GM12878 (cell line): Measurements from ENCODE around the gene FASN. TPM values are rescaled to one million over a fixed set of nuclear protein-coding genes. Genes with fewer than 3 reads are reported as not detected.

ENCODE experiments used
- ATAC-seq: fragments of 200-7000 bp; cut with Tn5 transposase; 3 replicates; pipeline ENCODE4 v1.9.1; 2020; ENCODE audit warnings: mild to moderate bottlenecking, moderate library complexity
- BruUV-seq: library from RNA; stranded (reverse); fragments of 400-500 nt; replicated peaks from 2 replicates; lab custom pipeline; 2021; lab: Mats Ljungman, UMichigan
- CTCF ChIA-PET: fragments of 300-600 bp; sonication (Branson Sonifier 250); formaldehyde crosslinking; extraction: SDS; loops from one replicate; lab custom pipeline; 2021; ENCODE audit warnings: inconsistent platforms; lab: Yijun Ruan, JAX
- POLR2A ChIA-PET: fragments of 350-600 bp; formaldehyde crosslinking; extraction: SDS; loops from one replicate; lab custom pipeline; 2021; ENCODE audit warnings: inconsistent platforms; lab: Charles Lee
- RAD21 ChIA-PET: fragments of 300-600 bp; sonication (Branson Sonifier 250); formaldehyde crosslinking; loops from one replicate; lab custom pipeline; 2023; ENCODE audit warnings: antibody characterized with exemption; ENCODE audit not compliant: unreplicated experiment; lab: Charles Lee
- SMC1A ChIA-PET: fragments of 300-600 bp; sonication (Branson Sonifier 250); formaldehyde crosslinking; loops from one replicate; lab custom pipeline; 2023; ENCODE audit not compliant: unreplicated experiment, uncharacterized antibody; lab: Charles Lee
- DNase-seq: peaks from one replicate; pipeline ENCODE4 v3.0.0-alpha.2; 2011; ENCODE audit warnings: low read depth, low spot score
- FAIRE-seq: peaks from 3 replicates; lab custom pipeline; 2011; peaks lifted over from hg19 to GRCh38; lab: Jason Lieb, UNC
- H2AFZ ChIP-seq: 2 replicates; pipeline ENCODE4 v1.6.0; 2011; ENCODE audit warnings: low read depth, low read length, control low read depth; ENCODE audit not compliant: control insufficient read depth
- H3K27ac ChIP-seq: 2 replicates; pipeline ENCODE4 v1.5.1; 2011; ENCODE audit warnings: control low read depth; ENCODE audit not compliant: control insufficient read depth, insufficient read depth
- H3K27me3 ChIP-seq, 2 experiments: replicated peaks in 1 of 2; 2 replicates each; pipeline versions ENCODE4 v1.6.0 to v1.6.1; 2011; ENCODE audit warnings: low read length in 1 of 2; ENCODE audit not compliant: control insufficient read depth in 2 of 2, insufficient read depth in 2 of 2
- H3K36me3 ChIP-seq, 2 experiments: 2 replicates each; pipeline ENCODE4 v1.5.1; 2011; ENCODE audit warnings: low read length in 1 of 2; ENCODE audit not compliant: control insufficient read depth in 2 of 2, insufficient read depth in 2 of 2
- H3K4me1 ChIP-seq: 2 replicates; pipeline ENCODE4 v1.6.1; 2011; ENCODE audit warnings: mild to moderate bottlenecking, low read length, moderate library complexity, mixed read lengths; ENCODE audit not compliant: control insufficient read depth, insufficient read depth
- H3K4me2 ChIP-seq: 2 replicates; pipeline ENCODE4 v1.6.0; 2011; ENCODE audit warnings: control low read depth; ENCODE audit not compliant: control insufficient read depth, insufficient read depth
- H3K4me3 ChIP-seq: fragments of 200-600 bp; sonication (generic); 2 replicates; pipeline ENCODE4 v1.5.1; 2016
- H3K79me2 ChIP-seq: 2 replicates; pipeline ENCODE4 v1.6.0; 2011; ENCODE audit warnings: low read length; ENCODE audit not compliant: control insufficient read depth, insufficient read depth
- H3K9ac ChIP-seq: 2 replicates; pipeline ENCODE4 v1.8.0; 2011; ENCODE audit warnings: low read length, control low read depth, mixed read lengths; ENCODE audit not compliant: control insufficient read depth, insufficient read depth
- H3K9me3 ChIP-seq: replicated peaks from 3 replicates; pipeline ENCODE4 v1.5.1; 2011; ENCODE audit warnings: mild to moderate bottlenecking, low read length; ENCODE audit not compliant: control insufficient read depth, insufficient read depth
- H4K20me1 ChIP-seq: 2 replicates; pipeline ENCODE4 v1.6.0; 2011; ENCODE audit not compliant: control insufficient read depth, insufficient read depth
- BACH1 ChIP-seq: fragments of 450-650 bp; IDR thresholded peaks from 2 replicates; pipeline ENCODE4 v1.6.1; 2017; ENCODE audit warnings: mild to moderate bottlenecking, borderline replicate concordance
- CHD4 ChIP-seq: fragments of 200-600 bp; sonication (generic); IDR thresholded peaks from 2 replicates; pipeline ENCODE4 v1.6.1; 2016; ENCODE audit warnings: mild to moderate bottlenecking
- EGR1 ChIP-seq, 2 experiments: IDR thresholded peaks; 1 replicate in 1 of 2; 2 replicates in 1 of 2; pipeline ENCODE4 v1.6.1; 2011 to 2012; ENCODE audit warnings: low read depth in 2 of 2, low read length in 2 of 2, borderline replicate concordance in 1 of 2, mild to moderate bottlenecking in 1 of 2, moderate library complexity in 1 of 2
- FOXM1 ChIP-seq: IDR thresholded peaks from 2 replicates; pipeline ENCODE4 v1.6.1; 2012; ENCODE audit warnings: low read depth, mild to moderate bottlenecking, inconsistent platforms, low read length, moderate library complexity
- IKZF2 ChIP-seq, 2 experiments: fragments of 450-650 bp; IDR thresholded peaks; 2 replicates each; pipeline ENCODE4 v1.6.1; 2017; ENCODE audit warnings: mild to moderate bottlenecking in 2 of 2, moderate library complexity in 2 of 2
- PAX5 ChIP-seq: IDR thresholded peaks from 2 replicates; pipeline ENCODE4 v1.6.1; 2011; ENCODE audit warnings: low read depth, low read length, borderline replicate concordance
- PAX8 ChIP-seq: fragments of 450-650 bp; IDR thresholded peaks from 2 replicates; pipeline ENCODE4 v1.6.1; 2017; ENCODE audit warnings: mild to moderate bottlenecking, moderate library complexity
- SP1 ChIP-seq: IDR thresholded peaks from one replicate; pipeline ENCODE4 v1.6.1; 2011; ENCODE audit warnings: low read depth, low read length
- STAT1 ChIP-seq: fragments of 450-650 bp; conservative IDR thresholded peaks from 2 replicates; pipeline ENCODE4 v1.6.1; 2014; ENCODE audit warnings: antibody characterized with exemption, mild to moderate bottlenecking
- YY1 ChIP-seq: IDR thresholded peaks from 2 replicates; pipeline ENCODE4 v1.6.1; 2011; ENCODE audit warnings: low read depth, mild to moderate bottlenecking, low read length
- ZNF24 ChIP-seq: fragments of 450-650 bp; IDR thresholded peaks from 2 replicates; pipeline ENCODE4 v1.6.1; 2017; ENCODE audit warnings: antibody characterized with exemption, mild to moderate bottlenecking
- WGBS: methylation state at CpG from one replicate; pipeline ENCODE4 v1.1.6; 2016; ENCODE audit warnings: low lambda C conversion rate; ENCODE audit not compliant: insufficient replicate concordance, insufficient coverage; ENCODE audit errors: missing lambda C conversion rate; 5-methylcytosine and 5-hydroxymethylcytosine counted together
- in situ Hi-C: fragments of 300-500 bp; cut with MboI; formaldehyde crosslinking; loops from 9 replicates; pipeline ENCODE4 v1.14.3; 2018; ENCODE audit warnings: mixed read lengths
- intact Hi-C: fragments of 100-400 bp; cut with micrococcal nuclease; formaldehyde crosslinking; loops from one replicate; pipeline ENCODE4 v1.14.2; 2022; ENCODE audit not compliant: unreplicated experiment
- polyA plus RNA-seq, 11 experiments: library from polyadenylated mRNA; depleted of rRNA in 4 of 11; unstranded in 6 of 11; stranded (reverse) in 5 of 11; fragments of >200 nt; fragmentation: Nextera tagmentation in 4 of 11; fragmentation: Illumina TruSeq in 1 of 11; extraction: Ambion mirVana in 4 of 11; extraction: Trizol in 1 of 11; gene quantifications; 1 replicate in 1 of 11; 2 replicates in 10 of 11; pipeline versions ENCODE4 v1.2.1 to v1.2.3, GENCODE V29; 2011 to 2016; ENCODE audit warnings: inconsistent platforms in 2 of 11, missing spikeins in 2 of 11, low read depth in 1 of 11
- total RNA-seq, 4 experiments: library from RNA; depleted of rRNA in 3 of 4; stranded (reverse); fragments of >200 nt in 3 of 4; fragmentation: Illumina TruSeq in 1 of 4; extraction: Trizol in 1 of 4; gene quantifications; 2 replicates each; pipeline versions ENCODE4 v1.2.1 to v1.2.3, GENCODE V29; 2013 to 2021
- TF ChIP-seq, protein P1 (sequence below): IDR thresholded peaks from 2 replicates; pipeline ENCODE4 v1.6.1; 2012; ENCODE audit warnings: low read depth, low read length, improper control_type of control experiment

The FASN gene
- total and polyA plus RNA-seq, 10 of the 15 experiments (the other 5 are each of a cell fraction or from before 2014, with no cell fraction given), result 0.19 to 333 (median 30.4) TPM

DNA sequence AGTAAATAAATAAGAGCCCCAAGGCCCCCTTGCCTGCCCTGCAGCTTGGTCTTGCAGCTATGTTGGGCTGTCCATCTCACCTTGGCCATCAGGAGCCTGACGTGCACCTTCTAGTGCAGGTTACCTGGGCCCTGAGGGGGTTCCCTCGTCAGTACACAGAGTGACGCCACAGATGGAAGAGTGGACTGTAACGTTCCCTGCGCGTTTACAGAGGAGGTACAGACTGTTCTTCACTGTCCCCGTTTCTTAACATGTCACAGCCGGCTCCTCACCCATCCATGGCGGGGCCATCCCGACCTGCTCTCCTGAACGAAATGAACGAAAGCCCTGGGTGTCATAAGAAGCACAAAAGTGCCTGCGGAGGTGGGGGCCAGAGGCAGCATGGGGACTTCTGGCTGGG lies 15.9 kb upstream of the FASN start:
- no peaks in the 10 kb centered on the region for H3K27me3 ChIP-seq
- FAIRE-seq, result no peak
- SMC1A ChIA-PET, result no interaction called here
- no peaks in the 10 kb centered on the region for H4K20me1 ChIP-seq
- TF ChIP-seq, protein P1, sequence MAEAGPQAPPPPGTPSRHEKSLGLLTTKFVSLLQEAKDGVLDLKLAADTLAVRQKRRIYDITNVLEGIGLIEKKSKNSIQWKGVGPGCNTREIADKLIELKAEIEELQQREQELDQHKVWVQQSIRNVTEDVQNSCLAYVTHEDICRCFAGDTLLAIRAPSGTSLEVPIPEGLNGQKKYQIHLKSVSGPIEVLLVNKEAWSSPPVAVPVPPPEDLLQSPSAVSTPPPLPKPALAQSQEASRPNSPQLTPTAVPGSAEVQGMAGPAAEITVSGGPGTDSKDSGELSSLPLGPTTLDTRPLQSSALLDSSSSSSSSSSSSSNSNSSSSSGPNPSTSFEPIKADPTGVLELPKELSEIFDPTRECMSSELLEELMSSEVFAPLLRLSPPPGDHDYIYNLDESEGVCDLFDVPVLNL, result no peak
- TF ChIP-seq PAX8 (no peak), EGR1 (IDR thresholded peaks at IDR 0.05; ENCODE audit: borderline replicate concordance in 1 of 2, low read depth in 2 of 2, low read length in 2 of 2) (no peak), FOXM1 (no peak), CHD4 (no peak), IKZF2 (IDR thresholded peaks at IDR 0.05) (no peak), PAX5 (no peak), YY1 (no peak), BACH1 (no peak), STAT1 (no peak), ZNF24 (no peak), SP1 (no peak)
- TF ChIP-seq, all 136 proteins: peak for 0
- ATAC-seq, result no peak
- Histone ChIP-seq H3K79me2 (no peaks in the 10 kb centered on the region), H3K4me2 (no peak overlapping the region), H3K4me3 (no peak overlapping the region), H3K27ac (no peak overlapping the region), H3K9ac (no peak overlapping the region), H2AFZ (no peak overlapping the region), H3K36me3 (no peaks in the 10 kb centered on the region), H3K9me3 (no peaks in the 10 kb centered on the region), H3K4me1 (no peaks in the 10 kb centered on the region)
- POLR2A ChIA-PET, result no interaction called here
- DNase-seq, result no peak
- WGBS, result 82% methylated on average over 13 of the region's 13 CpGs
- intact Hi-C loops (no loop called here), in situ Hi-C loops (no loop called here)
- BruUV-seq, result no TSS peak
- CTCF ChIA-PET, result no interaction called here
- RAD21 ChIA-PET, result no interaction called here
